HEK293 (cell line): ENCODE results near the gene PWWP2B.

Experiments used
- ELK4 ChIP-seq: IDR thresholded peaks from 2 replicates; pipeline ENCODE4 v1.6.1; 2011; ENCODE audit warnings: mild to moderate bottlenecking, low read depth, low read length, borderline replicate concordance
- HOXA7 ChIP-seq: sonication (generic); formaldehyde crosslinking; IDR thresholded peaks from 2 replicates; pipeline ENCODE4 v1.8.1; 2022; ENCODE audit warnings: missing genetic modification reagents, borderline replicate concordance
- KLF17 ChIP-seq: fragments of 450-650 bp; formaldehyde crosslinking; IDR thresholded peaks from 2 replicates; pipeline ENCODE4 v1.5.1; 2016; ENCODE audit warnings: missing biosample characterization, missing genetic modification characterization
- KLF8 ChIP-seq: fragments of 450-650 bp; formaldehyde crosslinking; IDR thresholded peaks from 2 replicates; pipeline ENCODE4 v1.5.1; 2016; ENCODE audit warnings: missing biosample characterization, missing genetic modification characterization
- MYNN ChIP-seq: fragments of 450-650 bp; formaldehyde crosslinking; IDR thresholded peaks from 2 replicates; pipeline ENCODE4 v1.5.1; 2016; ENCODE audit warnings: missing biosample characterization, missing genetic modification characterization, borderline replicate concordance
- PRDM10 ChIP-seq: fragments of 450-650 bp; formaldehyde crosslinking; IDR thresholded peaks from 2 replicates; pipeline ENCODE4 v1.5.1; 2016; ENCODE audit warnings: missing biosample characterization, missing genetic modification characterization
- PRDM6 ChIP-seq: fragments of 450-650 bp; formaldehyde crosslinking; IDR thresholded peaks from 2 replicates; pipeline ENCODE4 v1.5.1; 2017; ENCODE audit warnings: missing biosample characterization, missing genetic modification characterization
- REPIN1 ChIP-seq: fragments of 450-650 bp; formaldehyde crosslinking; IDR thresholded peaks from 2 replicates; pipeline ENCODE4 v1.5.1; 2017; ENCODE audit warnings: missing biosample characterization, missing genetic modification characterization, low read depth
- ZBTB10 ChIP-seq: fragments of 450-650 bp; formaldehyde crosslinking; IDR thresholded peaks from 2 replicates; pipeline ENCODE4 v1.5.1; 2016; ENCODE audit warnings: missing biosample characterization, missing genetic modification characterization
- ZIC2 ChIP-seq: fragments of 450-650 bp; formaldehyde crosslinking; IDR thresholded peaks from 2 replicates; pipeline ENCODE4 v1.5.1; 2016; ENCODE audit warnings: missing biosample characterization, missing genetic modification characterization
- ZNF174 ChIP-seq: fragments of 450-650 bp; formaldehyde crosslinking; IDR thresholded peaks from 2 replicates; pipeline ENCODE4 v1.5.0; 2017; ENCODE audit warnings: missing biosample characterization, mild to moderate bottlenecking, missing genetic modification characterization
- ZNF2 ChIP-seq: fragments of 450-650 bp; formaldehyde crosslinking; IDR thresholded peaks from 2 replicates; pipeline ENCODE4 v1.5.1; 2016; ENCODE audit warnings: missing biosample characterization, missing genetic modification characterization
- ZNF341 ChIP-seq: fragments of 450-650 bp; formaldehyde crosslinking; IDR thresholded peaks from 2 replicates; pipeline ENCODE4; 2016; ENCODE audit warnings: low read depth, missing biosample characterization, missing genetic modification characterization
- ZNF488 ChIP-seq: fragments of 450-650 bp; formaldehyde crosslinking; IDR thresholded peaks from 2 replicates; pipeline ENCODE4 v1.5.1; 2016; ENCODE audit warnings: missing biosample characterization, missing genetic modification characterization
- ZNF518A ChIP-seq: fragments of 450-650 bp; formaldehyde crosslinking; conservative IDR thresholded peaks from 2 replicates; pipeline ENCODE4 v1.5.1; 2016; ENCODE audit warnings: low read depth, missing biosample characterization, missing genetic modification characterization
- ZNF610 ChIP-seq: fragments of 450-650 bp; formaldehyde crosslinking; IDR thresholded peaks from 2 replicates; pipeline ENCODE4 v1.5.1; 2016; ENCODE audit warnings: missing biosample characterization, missing genetic modification characterization, borderline replicate concordance
- ZNF654 ChIP-seq: fragments of 450-650 bp; formaldehyde crosslinking; IDR thresholded peaks from 2 replicates; pipeline ENCODE4 v1.5.1; 2016; ENCODE audit warnings: low read depth, missing biosample characterization, missing genetic modification characterization
- ZNF701 ChIP-seq: fragments of 450-650 bp; formaldehyde crosslinking; IDR thresholded peaks from 2 replicates; pipeline ENCODE4 v1.5.1; 2016; ENCODE audit warnings: missing biosample characterization, missing genetic modification characterization
- ZNF843 ChIP-seq: fragments of 450-650 bp; formaldehyde crosslinking; IDR thresholded peaks from 2 replicates; pipeline ENCODE4 v1.5.1; 2016; ENCODE audit warnings: missing biosample characterization, missing genetic modification characterization

Gene PWWP2B

GRCh38 chr10:132394936-132395703 is 1.9 kb upstream of the PWWP2B start (continued):
- TF ChIP-seq MYNN = no peak
- 0 out of 2 replicates have a peak, but pooled peaks have one; percentile 44 for TF ChIP-seq PRDM10 (tag by site-specific recombination)
- TF ChIP-seq ZNF610 (tag by site-specific recombination) = no peak
- TF ChIP-seq ZNF701 (tag by site-specific recombination) = no peak
- no peak for TF ChIP-seq ZNF843 (tag by site-specific recombination)
- no peak for TF ChIP-seq REPIN1 (tag by site-specific recombination)
- no peak for TF ChIP-seq PRDM6
- no peak for TF ChIP-seq ZNF518A (tag by site-specific recombination)
- no peak for TF ChIP-seq KLF17 (tag by site-specific recombination)
- TF ChIP-seq ZNF174 (tag by site-specific recombination) = no peak
- TF ChIP-seq ZBTB10 (tag by site-specific recombination) = no peak
- no peak for TF ChIP-seq ZNF654 (tag by site-specific recombination)
- no peak for TF ChIP-seq ZNF488 (tag by site-specific recombination)
- no peak for TF ChIP-seq ZNF2 (tag by site-specific recombination)
- no peak for TF ChIP-seq ZNF341 (tag by site-specific recombination)
- TF ChIP-seq ZIC2 (tag by site-specific recombination) = peak; percentile 52
- no peak for TF ChIP-seq ELK4
- no peak for TF ChIP-seq HOXA7
- 0 out of 2 replicates have a peak, but pooled peaks have one; percentile 19 for TF ChIP-seq KLF8 (tag by site-specific recombination)
